ENCODE results near the gene AIG1.

DNA sequence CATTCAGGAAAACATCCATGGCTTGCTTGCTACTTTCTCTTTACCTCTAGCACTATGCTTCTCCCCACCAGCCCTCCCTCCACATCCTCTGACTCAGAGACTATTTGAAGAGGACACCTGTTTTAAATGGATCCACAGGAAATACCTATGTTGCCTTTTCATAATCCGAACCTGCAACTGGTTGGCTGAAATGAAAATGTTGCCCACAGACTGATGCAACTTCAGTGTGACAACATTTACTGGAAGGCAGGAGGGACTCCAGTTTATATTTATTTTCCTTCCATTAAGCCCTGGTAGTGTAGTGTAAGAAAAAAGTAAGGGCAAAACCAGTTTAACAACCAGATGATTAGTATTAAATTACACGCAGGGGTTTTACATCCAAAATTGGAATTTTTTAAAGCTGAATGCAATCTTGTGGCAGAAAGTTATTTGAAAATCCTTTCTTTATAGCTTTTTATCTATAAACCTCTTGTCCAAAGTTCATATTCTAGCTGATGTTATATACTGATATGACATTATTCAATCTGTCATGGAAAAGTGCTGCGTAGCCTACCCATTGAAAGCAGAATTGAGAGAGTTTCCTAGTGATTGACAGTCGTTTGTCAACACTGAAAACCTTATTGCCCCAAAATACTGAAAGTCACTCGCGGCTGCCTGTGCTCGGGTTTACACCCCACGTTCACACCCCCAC lies 881 bp upstream of the AIG1 start:
- TF ChIP-seq, protein P1, sequence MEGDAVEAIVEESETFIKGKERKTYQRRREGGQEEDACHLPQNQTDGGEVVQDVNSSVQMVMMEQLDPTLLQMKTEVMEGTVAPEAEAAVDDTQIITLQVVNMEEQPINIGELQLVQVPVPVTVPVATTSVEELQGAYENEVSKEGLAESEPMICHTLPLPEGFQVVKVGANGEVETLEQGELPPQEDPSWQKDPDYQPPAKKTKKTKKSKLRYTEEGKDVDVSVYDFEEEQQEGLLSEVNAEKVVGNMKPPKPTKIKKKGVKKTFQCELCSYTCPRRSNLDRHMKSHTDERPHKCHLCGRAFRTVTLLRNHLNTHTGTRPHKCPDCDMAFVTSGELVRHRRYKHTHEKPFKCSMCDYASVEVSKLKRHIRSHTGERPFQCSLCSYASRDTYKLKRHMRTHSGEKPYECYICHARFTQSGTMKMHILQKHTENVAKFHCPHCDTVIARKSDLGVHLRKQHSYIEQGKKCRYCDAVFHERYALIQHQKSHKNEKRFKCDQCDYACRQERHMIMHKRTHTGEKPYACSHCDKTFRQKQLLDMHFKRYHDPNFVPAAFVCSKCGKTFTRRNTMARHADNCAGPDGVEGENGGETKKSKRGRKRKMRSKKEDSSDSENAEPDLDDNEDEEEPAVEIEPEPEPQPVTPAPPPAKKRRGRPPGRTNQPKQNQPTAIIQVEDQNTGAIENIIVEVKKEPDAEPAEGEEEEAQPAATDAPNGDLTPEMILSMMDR (IDR thresholded peaks at IDR 0.05): no peak
- TF ChIP-seq SMC3 (IDR thresholded peaks at IDR 0.05; ENCODE audit: low read depth, low read length): no peak
- TF ChIP-seq CHD2 (IDR thresholded peaks at IDR 0.05; ENCODE audit: low read length, partially characterized antibody): no peak
- TF ChIP-seq, protein P2, sequence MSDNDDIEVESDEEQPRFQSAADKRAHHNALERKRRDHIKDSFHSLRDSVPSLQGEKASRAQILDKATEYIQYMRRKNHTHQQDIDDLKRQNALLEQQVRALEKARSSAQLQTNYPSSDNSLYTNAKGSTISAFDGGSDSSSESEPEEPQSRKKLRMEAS (IDR thresholded peaks at IDR 0.05; ENCODE audit: low read depth): no peak; the same call in 1 of the 2 replicates
- no peak for TF ChIP-seq USF2 (IDR thresholded peaks at IDR 0.05; ENCODE audit: borderline replicate concordance, low read depth, low read length)
- no peak for TF ChIP-seq RXRA (IDR thresholded peaks at IDR 0.05; ENCODE audit: borderline replicate concordance, low read depth)
- TF ChIP-seq TAF1 (IDR thresholded peaks at IDR 0.05; ENCODE audit: borderline replicate concordance, low read depth, low read length): no peak
- no peak for TF ChIP-seq REST (IDR thresholded peaks at IDR 0.05; ENCODE audit: low read depth, low read length)
- TF ChIP-seq EP300 (IDR thresholded peaks at IDR 0.05; ENCODE audit: borderline replicate concordance in 1 of 2, low read depth in 1 of 2, low read length in 1 of 2): no peak
- TF ChIP-seq, protein P3, sequence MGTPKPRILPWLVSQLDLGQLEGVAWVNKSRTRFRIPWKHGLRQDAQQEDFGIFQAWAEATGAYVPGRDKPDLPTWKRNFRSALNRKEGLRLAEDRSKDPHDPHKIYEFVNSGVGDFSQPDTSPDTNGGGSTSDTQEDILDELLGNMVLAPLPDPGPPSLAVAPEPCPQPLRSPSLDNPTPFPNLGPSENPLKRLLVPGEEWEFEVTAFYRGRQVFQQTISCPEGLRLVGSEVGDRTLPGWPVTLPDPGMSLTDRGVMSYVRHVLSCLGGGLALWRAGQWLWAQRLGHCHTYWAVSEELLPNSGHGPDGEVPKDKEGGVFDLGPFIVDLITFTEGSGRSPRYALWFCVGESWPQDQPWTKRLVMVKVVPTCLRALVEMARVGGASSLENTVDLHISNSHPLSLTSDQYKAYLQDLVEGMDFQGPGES (IDR thresholded peaks at IDR 0.05; ENCODE audit: low read depth, low read length): no peak
- no peak for TF ChIP-seq RAD21 (IDR thresholded peaks at IDR 0.05; ENCODE audit: low read length)
- TF ChIP-seq JUND (IDR thresholded peaks at IDR 0.05): peak; percentile 34
